Spinal cord (tissue), 10 donors: ENCODE results near the gene TXNRD2. TPM values are rescaled to one million over a fixed set of nuclear protein-coding genes. Genes with fewer than 3 reads are reported as not detected.

ENCODE experiments used
- DNase-seq, 6 donors: peaks; one replicate each; pipeline versions ENCODE4 v3.0.0 to v3.0.0-alpha.2; 2013 to 2015; ENCODE audit warnings: low spot score in 6 of 6, low read depth in 4 of 6
- H3K27ac ChIP-seq: one replicate; pipeline ENCODE4 v1.5.1; 2013; ENCODE audit warnings: low read depth, low read length, control low read depth
- H3K27me3 ChIP-seq: one replicate; pipeline ENCODE4 v1.6.1; 2013; ENCODE audit warnings: low read length; ENCODE audit not compliant: control insufficient read depth, insufficient read depth
- H3K36me3 ChIP-seq: one replicate; pipeline ENCODE4 v1.6.1; 2013; ENCODE audit warnings: low read length; ENCODE audit not compliant: control insufficient read depth, insufficient read depth
- H3K4me1 ChIP-seq: one replicate; pipeline ENCODE4 v1.6.1; 2013; ENCODE audit warnings: low read length; ENCODE audit not compliant: control insufficient read depth, insufficient read depth
- H3K4me3 ChIP-seq: one replicate; pipeline ENCODE4 v1.5.1; 2013; ENCODE audit warnings: low read depth, low read length, control low read depth
- H3K9me3 ChIP-seq: one replicate; pipeline ENCODE4 v1.6.1; 2013; ENCODE audit warnings: low read length; ENCODE audit not compliant: control insufficient read depth, insufficient read depth
- WGBS: methylation state at CpG from one replicate; pipeline ENCODE4 v1.1.5; 2013; ENCODE audit warnings: missing lambda C conversion rate; ENCODE audit not compliant: insufficient coverage; 5-methylcytosine and 5-hydroxymethylcytosine counted together
- polyA plus RNA-seq, 2 donors: library from polyadenylated mRNA; unstranded; fragments of 120-200 nt; gene quantifications; one replicate each; pipeline ENCODE4 v1.2.1, GENCODE V29; 2013; ENCODE audit not compliant: insufficient read length in 2 of 2
- total RNA-seq, 2 donors: library from RNA; depleted of rRNA in 1 of 2; stranded (reverse); fragments of 120-200 nt in 1 of 2; fragments of >200 nt in 1 of 2; gene quantifications; one replicate each; pipeline versions ENCODE4 v1.2.3 to v1.2.4, GENCODE V29; 2013 to 2014
- donor health status: healthy.

TXNRD2 gene
- total and polyA plus RNA-seq, 4 donors, result 17.1 to 29.4 (median 23.6) TPM

DNA sequence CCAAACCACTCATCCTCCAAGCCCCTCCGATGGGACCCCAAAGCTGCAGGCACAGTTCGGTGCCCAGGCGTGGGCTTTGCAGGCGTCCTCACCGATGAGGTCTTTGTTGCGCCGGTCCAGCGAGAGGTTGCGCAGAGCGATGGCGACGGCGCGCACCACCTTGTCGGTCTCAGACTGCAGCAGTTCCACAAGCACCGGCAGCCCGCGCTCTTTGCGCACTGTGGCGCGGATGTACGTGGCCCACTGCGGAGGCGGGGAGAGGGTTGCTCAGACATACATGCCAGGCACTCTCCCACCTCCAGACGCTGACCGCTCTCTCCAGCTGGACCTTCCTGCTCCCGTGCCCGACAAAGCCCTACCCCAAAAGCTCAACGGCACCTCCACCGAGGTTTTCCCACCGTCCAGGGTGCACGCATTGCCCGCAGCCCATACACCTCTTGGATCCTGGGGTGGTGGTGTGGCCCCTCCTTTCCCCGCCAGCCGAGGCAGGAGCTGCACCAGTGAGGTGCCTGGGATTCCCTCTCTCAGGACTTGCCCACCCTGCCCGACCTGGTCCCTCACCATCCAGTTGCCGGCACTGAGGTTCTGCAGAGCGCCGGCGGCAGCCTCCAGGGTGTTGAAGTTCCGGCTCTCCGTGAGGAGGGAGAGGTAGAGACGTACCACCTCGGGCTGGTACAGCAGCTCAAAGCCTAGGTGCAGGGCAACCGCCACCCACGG, 32.1 kb upstream of the TXNRD2 start:
- H3K27me3 ChIP-seq, result no peaks in the 10 kb centered on the region
- no peak overlapping the region for H3K4me3 ChIP-seq
- H3K27ac ChIP-seq, result peak overlapping the region; percentile 50
- peaks cover 100% of the 10 kb centered on the region for H3K36me3 ChIP-seq
- no peak for DNase-seq
- 96% methylated on average over 41 of the region's 46 CpGs for WGBS
- H3K4me1 ChIP-seq, result peaks cover 52% of the 10 kb centered on the region
- H3K9me3 ChIP-seq, result no peaks in the 10 kb centered on the region

DNA sequence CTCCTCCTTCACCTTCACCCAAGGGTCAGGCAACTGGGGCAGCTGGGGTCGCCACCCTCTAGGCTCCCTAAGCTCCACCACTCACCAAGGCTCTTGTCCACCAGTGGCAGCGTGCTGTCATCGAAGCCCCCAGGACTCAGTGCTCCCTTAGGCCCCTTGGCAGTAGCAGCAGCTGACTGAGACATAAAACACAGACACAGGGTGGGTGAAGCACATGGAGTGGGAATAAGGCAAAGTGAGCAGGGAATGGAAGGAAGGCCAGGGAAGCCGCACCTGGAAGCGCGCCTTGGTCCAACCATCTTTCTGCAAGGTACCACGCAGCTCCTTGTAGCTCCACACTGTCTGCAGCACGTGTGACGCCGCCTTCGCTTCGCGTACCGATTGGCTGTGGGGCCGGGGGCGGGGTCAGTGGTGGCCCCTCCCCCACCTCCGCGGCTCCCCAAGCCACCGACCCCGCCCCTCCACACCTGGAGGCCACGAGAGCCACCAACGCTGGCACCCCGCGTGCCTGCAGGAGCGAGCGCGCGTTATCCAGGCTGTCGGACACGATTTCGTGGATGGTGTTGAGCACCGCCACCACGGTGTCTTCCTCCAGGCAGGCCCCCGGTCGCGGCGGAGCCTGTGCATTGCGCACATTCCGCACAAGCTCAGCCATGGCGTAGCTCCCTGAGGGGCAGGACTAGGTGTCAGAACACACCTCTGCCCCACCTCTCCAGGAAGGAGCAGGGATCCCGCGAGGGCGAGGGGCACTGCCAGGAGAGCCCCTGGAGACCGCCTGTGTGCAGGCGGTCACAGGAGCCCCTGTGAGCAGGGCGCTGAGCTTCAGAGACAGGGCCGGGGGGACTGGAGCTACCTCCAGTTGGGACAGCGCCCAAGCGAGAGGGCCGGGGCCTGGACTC, 31.3 kb upstream of the TXNRD2 start:
- Histone ChIP-seq H3K36me3 (peaks cover 100% of the 10 kb centered on the region), H3K27ac (no peak overlapping the region), H3K4me3 (no peak overlapping the region), H3K27me3 (no peaks in the 10 kb centered on the region), H3K9me3 (no peaks in the 10 kb centered on the region), H3K4me1 (peaks cover 52% of the 10 kb centered on the region)
- WGBS, result 91% methylated on average over 45 of the region's 50 CpGs
- no peak for DNase-seq

- DNase-seq, result no peak
- Histone ChIP-seq H3K36me3 (peaks cover 99% of the 10 kb centered on the region), H3K4me1 (peaks cover 55% of the 10 kb centered on the region), H3K4me3 (no peak overlapping the region), H3K27ac (no peak overlapping the region), H3K27me3 (no peaks in the 10 kb centered on the region), H3K9me3 (no peaks in the 10 kb centered on the region)
- WGBS, result 87% methylated on average over 9 of the region's 9 CpGs
Measured at GRCh38 chr22:19972251-19972650, 30.6 kb upstream of the TXNRD2 start.

- Histone ChIP-seq H3K27me3 (no peaks in the 10 kb centered on the region), H3K27ac (no peak overlapping the region), H3K4me1 (peaks cover 58% of the 10 kb centered on the region), H3K9me3 (no peaks in the 10 kb centered on the region), H3K4me3 (no peak overlapping the region), H3K36me3 (peaks cover 99% of the 10 kb centered on the region)
- 80% methylated on average over 19 of the region's 28 CpGs for WGBS
- DNase-seq, result no peak
Measured at GRCh38 chr22:19971276-19972124, 29.9 kb upstream of the TXNRD2 start.

- Histone ChIP-seq H3K27ac (no peak overlapping the region), H3K4me3 (no peak overlapping the region), H3K36me3 (peaks cover 99% of the 10 kb centered on the region), H3K27me3 (no peaks in the 10 kb centered on the region), H3K9me3 (no peaks in the 10 kb centered on the region), H3K4me1 (peaks cover 58% of the 10 kb centered on the region)
- peak in 2 of 6 donors; percentile 68 to 77 for DNase-seq
- WGBS, result 52% methylated on average over 22 of the region's 25 CpGs
Measured at GRCh38 chr22:19970479-19971275, 29.1 kb upstream of the TXNRD2 start.

GRCh38 chr22:19970031-19970478, 28.4 kb upstream of the TXNRD2 start:
- Histone ChIP-seq H3K27ac (no peak overlapping the region), H3K27me3 (no peaks in the 10 kb centered on the region), H3K4me3 (no peak overlapping the region), H3K4me1 (peaks cover 58% of the 10 kb centered on the region), H3K36me3 (peaks cover 97% of the 10 kb centered on the region), H3K9me3 (no peaks in the 10 kb centered on the region)
- no peak for DNase-seq
- WGBS, result 82% methylated on average over 9 of the region's 9 CpGs

DNA sequence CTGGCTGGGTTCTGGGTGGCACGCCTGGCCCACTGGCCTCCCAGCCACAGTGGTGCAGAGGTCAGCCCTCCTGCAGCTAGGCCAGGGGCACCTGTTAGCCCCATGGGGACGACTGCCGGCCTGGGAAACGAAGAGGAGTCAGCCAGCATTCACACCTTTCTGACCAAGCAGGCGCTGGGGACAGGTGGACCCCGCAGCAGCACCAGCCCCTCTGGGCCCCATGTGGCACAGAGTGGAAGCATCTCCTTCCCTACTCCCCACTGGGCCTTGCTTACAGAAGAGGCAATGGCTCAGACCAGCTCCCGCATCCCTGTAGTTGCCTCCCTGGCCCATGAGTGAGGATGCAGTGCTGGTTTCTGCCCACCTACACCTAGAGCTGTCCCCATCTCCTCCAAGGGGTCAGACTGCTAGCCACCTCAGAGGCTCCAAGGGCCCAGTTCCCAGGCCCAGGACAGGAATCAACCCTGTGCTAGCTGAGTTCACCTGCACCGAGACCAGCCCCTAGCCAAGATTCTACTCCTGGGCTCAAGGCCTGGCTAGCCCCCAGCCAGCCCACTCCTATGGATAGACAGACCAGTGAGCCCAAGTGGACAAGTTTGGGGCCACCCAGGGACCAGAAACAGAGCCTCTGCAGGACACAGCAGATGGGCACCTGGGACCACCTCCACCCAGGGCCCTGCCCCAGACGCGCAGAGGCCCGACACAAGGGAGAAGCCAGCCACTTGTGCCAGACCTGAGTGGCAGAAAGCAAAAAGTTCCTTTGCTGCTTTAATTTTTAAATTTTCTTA, 27.7 kb upstream of the TXNRD2 start:
- WGBS, result 78% methylated on average over 8 of the region's 11 CpGs
- H3K27ac ChIP-seq, result no peak overlapping the region
- no peaks in the 10 kb centered on the region for H3K27me3 ChIP-seq
- peaks cover 57% of the 10 kb centered on the region for H3K4me1 ChIP-seq
- H3K9me3 ChIP-seq, result no peaks in the 10 kb centered on the region
- DNase-seq, result no peak
- peaks cover 97% of the 10 kb centered on the region for H3K36me3 ChIP-seq
- no peak overlapping the region for H3K4me3 ChIP-seq

DNA sequence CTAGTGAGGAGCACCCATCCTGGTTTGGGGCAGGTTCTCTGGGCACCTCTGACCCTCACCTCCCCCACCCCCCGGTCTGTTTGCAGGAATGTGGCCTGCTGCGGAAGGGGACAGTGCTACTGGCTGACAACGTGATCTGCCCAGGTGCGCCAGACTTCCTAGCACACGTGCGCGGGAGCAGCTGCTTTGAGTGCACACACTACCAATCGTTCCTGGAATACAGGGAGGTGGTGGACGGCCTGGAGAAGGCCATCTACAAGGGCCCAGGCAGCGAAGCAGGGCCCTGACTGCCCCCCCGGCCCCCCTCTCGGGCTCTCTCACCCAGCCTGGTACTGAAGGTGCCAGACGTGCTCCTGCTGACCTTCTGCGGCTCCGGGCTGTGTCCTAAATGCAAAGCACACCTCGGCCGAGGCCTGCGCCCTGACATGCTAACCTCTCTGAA, 26.9 kb upstream of the TXNRD2 start:
- Histone ChIP-seq H3K9me3 (no peaks in the 10 kb centered on the region), H3K27ac (no peak overlapping the region), H3K4me1 (peaks cover 51% of the 10 kb centered on the region), H3K4me3 (no peak overlapping the region), H3K36me3 (peaks cover 97% of the 10 kb centered on the region), H3K27me3 (no peaks in the 10 kb centered on the region)
- no peak for DNase-seq
- 87% methylated on average over 13 of the region's 18 CpGs for WGBS
